SJCRH30 (cell line): ENCODE data around the gene RPL22. TPM values are rescaled to one million over a fixed set of nuclear protein-coding genes. Genes with fewer than 3 reads are reported as not detected.

Experiments
- DNase-seq, 2 experiments: peaks; one replicate each; pipeline ENCODE4 v3.0.0-alpha.2; 2015 to 2020
- H3K27ac ChIP-seq: fragments of 250-450 bp; sonication (Bioruptor Pico); 2 replicates; pipeline ENCODE4 v1.5.1; 2020; ENCODE audit warnings: mild to moderate bottlenecking, moderate library complexity
- H3K27me3 ChIP-seq: fragments of 250-450 bp; sonication (Bioruptor Pico); 2 replicates; pipeline ENCODE4 v1.5.1; 2020; ENCODE audit warnings: mild to moderate bottlenecking, moderate library complexity
- H3K36me3 ChIP-seq: fragments of 250-450 bp; sonication (Bioruptor Pico); 2 replicates; pipeline ENCODE4 v1.5.1; 2020; ENCODE audit warnings: mild to moderate bottlenecking, moderate library complexity
- H3K4me1 ChIP-seq: fragments of 250-450 bp; sonication (Bioruptor Pico); 2 replicates; pipeline ENCODE4 v1.5.1; 2020; ENCODE audit warnings: mild to moderate bottlenecking, moderate library complexity
- H3K4me3 ChIP-seq: fragments of 250-450 bp; sonication (Bioruptor Pico); 2 replicates; pipeline ENCODE4 v1.5.1; 2020; ENCODE audit warnings: mild to moderate bottlenecking, moderate library complexity
- H3K9me3 ChIP-seq: fragments of 250-450 bp; sonication (Bioruptor Pico); replicated peaks from 2 replicates; pipeline ENCODE4 v1.5.1; 2020; ENCODE audit warnings: mild to moderate bottlenecking, moderate library complexity
- total RNA-seq: library from RNA; depleted of rRNA; stranded (reverse); fragments of >200 nt; shearing (Covaris generic); gene quantifications from 2 replicates; pipeline ENCODE4 v1.2.3, GENCODE V29; 2014; rRNA removed

Gene RPL22
- 606 and 680 TPM in 2 replicates for total RNA-seq

GRCh38 chr1:6199298-6200187 is at the start of gene RPL22:
Gene RPL22, minus strand, starts transcription at chr1:6199595. Its CDS starts 22 bp downstream, at chr1:6199573.
- peak; percentile 100 for DNase-seq
- H3K9me3 ChIP-seq: no peaks in the 10 kb centered on the region

GRCh38 chr1:6248161-6248776 is 48.9 kb upstream of the RPL22 start:
- Histone ChIP-seq H3K4me1 (peaks cover 4% of the 10 kb centered on the region), H3K27me3 (peaks cover 1% of the 10 kb centered on the region; the same call in 1 of the 2 replicates), H3K9me3 (no peaks in the 10 kb centered on the region), H3K36me3 (peaks cover 3% of the 10 kb centered on the region), H3K27ac (no peak overlapping the region), H3K4me3 (no peak overlapping the region)
- DNase-seq: no peak

More at GRCh38 chr1:6199298-6200187, at the start of gene RPL22:
- Histone ChIP-seq H3K27ac (peak within 1 kb of the TSS; percentile 86), H3K4me1 (peaks cover 7% of the 10 kb centered on the region), H3K4me3 (peak within 1 kb of the TSS; percentile 95), H3K27me3 (no peaks in the 10 kb centered on the region), H3K36me3 (peaks cover 41% of the 10 kb centered on the region)

DNA sequence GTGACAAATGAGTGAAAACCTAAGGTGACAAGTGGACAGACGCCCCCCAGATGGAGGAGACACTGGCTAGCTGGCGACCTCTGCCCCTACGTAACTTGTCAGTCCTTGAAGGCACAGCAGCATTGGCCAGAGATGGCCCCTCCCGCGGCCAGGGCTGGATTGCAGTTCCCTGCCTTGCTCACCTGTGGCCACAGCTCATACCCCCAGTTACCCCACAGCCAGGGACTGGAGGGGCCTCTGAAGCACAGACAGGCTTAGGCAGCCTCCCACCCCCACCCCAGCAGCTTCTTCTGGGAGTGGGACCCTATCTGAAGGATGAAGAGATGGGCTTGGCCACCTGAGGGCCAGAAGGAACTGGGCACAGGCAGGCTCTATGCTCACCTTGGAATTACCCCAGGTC is 48.3 kb upstream of the RPL22 start:
- peaks cover 3% of the 10 kb centered on the region; the same call in 1 of the 2 replicates for H3K36me3 ChIP-seq
- no peak for DNase-seq
- no peak overlapping the region for H3K4me3 ChIP-seq
- peaks cover 4% of the 10 kb centered on the region for H3K4me1 ChIP-seq
- H3K27ac ChIP-seq: no peak overlapping the region
- H3K9me3 ChIP-seq: no peaks in the 10 kb centered on the region
- peaks cover 7% of the 10 kb centered on the region; the same call in 1 of the 2 replicates for H3K27me3 ChIP-seq

- H3K27ac ChIP-seq: no peak overlapping the region
- peaks cover 9% of the 10 kb centered on the region; the same call in 1 of the 2 replicates for H3K27me3 ChIP-seq
- peak; percentile 94 to 95 for DNase-seq
- H3K4me3 ChIP-seq: no peak overlapping the region
- peaks cover 4% of the 10 kb centered on the region for H3K4me1 ChIP-seq
- no peaks in the 10 kb centered on the region for H3K9me3 ChIP-seq
- H3K36me3 ChIP-seq: no peaks in the 10 kb centered on the region; the same call in 1 of the 2 replicates
Observed at GRCh38 chr1:6246497-6247467, 47.4 kb upstream of the RPL22 start.

GRCh38 chr1:6245869-6246496 is 46.6 kb upstream of the RPL22 start:
- Histone ChIP-seq H3K4me1 (peaks cover 4% of the 10 kb centered on the region), H3K36me3 (no peaks in the 10 kb centered on the region), H3K27me3 (peaks cover 17% of the 10 kb centered on the region; the same call in 1 of the 2 replicates), H3K4me3 (no peak overlapping the region), H3K9me3 (no peaks in the 10 kb centered on the region), H3K27ac (no peak overlapping the region)
- DNase-seq: peak; percentile 46 to 48

DNA sequence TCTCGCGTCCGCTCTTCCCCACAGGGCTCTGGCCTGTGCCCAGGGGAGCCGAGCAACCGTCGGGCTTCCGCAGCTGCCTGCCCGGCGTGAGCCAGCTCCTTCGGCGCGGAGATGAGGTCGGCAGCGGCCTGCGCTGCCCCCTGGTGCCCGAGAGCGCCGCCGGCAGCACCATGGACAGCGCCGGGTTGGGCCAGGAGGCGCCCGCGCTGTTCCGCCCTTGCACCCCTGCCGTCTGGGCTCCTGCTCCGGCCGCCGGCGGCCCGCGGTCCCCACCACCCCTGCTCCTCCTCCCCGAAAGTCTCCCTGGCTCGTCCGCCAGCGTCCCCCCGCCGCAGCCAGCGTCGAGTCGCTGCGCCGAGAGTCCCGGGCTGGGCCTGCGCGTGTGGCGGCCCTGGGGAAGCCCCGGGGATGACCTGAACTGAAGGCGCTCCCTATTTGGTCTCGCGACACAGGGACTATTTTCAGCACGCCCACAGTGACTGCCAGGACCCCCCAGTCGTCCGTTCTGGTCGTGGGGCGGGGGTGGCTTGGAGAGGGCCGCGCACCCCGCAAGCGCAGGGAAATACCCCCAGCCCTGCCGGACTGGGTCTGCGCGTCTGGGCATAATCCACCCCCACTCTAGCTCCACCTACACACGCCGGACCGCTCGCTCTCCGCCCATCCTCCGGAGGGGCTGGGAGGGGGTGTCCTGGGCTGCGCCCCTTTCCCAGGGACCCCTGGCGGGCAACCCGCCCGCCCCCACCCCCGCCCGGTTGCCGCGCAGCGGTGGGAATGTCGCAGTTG is 45.9 kb upstream of the RPL22 start:
- Histone ChIP-seq H3K9me3 (no peaks in the 10 kb centered on the region), H3K4me1 (peaks cover 4% of the 10 kb centered on the region), H3K4me3 (no peak overlapping the region), H3K36me3 (no peaks in the 10 kb centered on the region), H3K27ac (no peak overlapping the region), H3K27me3 (peaks cover 18% of the 10 kb centered on the region; the same call in 1 of the 2 replicates)
- DNase-seq: peak; percentile 87 to 92

- no peak for DNase-seq
- H3K27me3 ChIP-seq: peaks cover 18% of the 10 kb centered on the region; the same call in 1 of the 2 replicates
- no peaks in the 10 kb centered on the region for H3K9me3 ChIP-seq
- H3K36me3 ChIP-seq: no peaks in the 10 kb centered on the region
- H3K27ac ChIP-seq: no peak overlapping the region
- no peak overlapping the region for H3K4me3 ChIP-seq
- H3K4me1 ChIP-seq: peaks cover 4% of the 10 kb centered on the region
Observed at GRCh38 chr1:6244401-6245049, 45.1 kb upstream of the RPL22 start.

DNA sequence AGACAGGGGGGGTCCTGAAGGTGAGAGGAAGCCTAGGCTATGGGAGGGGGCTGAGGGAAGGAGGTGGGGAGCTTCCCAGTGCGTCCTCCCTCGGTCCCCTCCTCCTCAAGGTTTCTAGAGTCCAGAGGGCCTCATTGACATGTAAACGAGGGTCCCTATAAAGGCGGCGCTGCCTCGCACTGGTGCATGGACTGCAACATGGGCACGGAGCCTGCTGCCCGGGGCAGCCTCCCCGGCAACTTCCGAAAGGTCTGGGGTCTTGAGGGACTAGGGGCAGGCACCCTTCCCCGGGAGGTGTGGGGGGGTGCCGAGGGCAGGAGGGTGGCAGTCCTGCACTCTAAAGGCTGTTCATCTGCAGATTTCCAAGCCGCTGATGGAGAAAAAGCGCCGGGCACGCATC is 44.6 kb upstream of the RPL22 start, which contains the start of gene HES3:
HES3 (plus strand) TSS at position 187 of the 400 bp plus-strand sequence; CDS start at position 374, 187 bp downstream.
- no peak within 1 kb of the TSS for H3K27ac ChIP-seq
- H3K4me3 ChIP-seq: no peak within 1 kb of the TSS
- peaks cover 4% of the 10 kb centered on the region for H3K4me1 ChIP-seq
- H3K36me3 ChIP-seq: no peaks in the 10 kb centered on the region
- DNase-seq: no peak
- H3K27me3 ChIP-seq: peaks cover 18% of the 10 kb centered on the region; the same call in 1 of the 2 replicates
- H3K9me3 ChIP-seq: no peaks in the 10 kb centered on the region

- no peaks in the 10 kb centered on the region for H3K9me3 ChIP-seq
- no peak for DNase-seq
- peaks cover 4% of the 10 kb centered on the region for H3K4me1 ChIP-seq
- H3K27me3 ChIP-seq: peaks cover 18% of the 10 kb centered on the region; the same call in 1 of the 2 replicates
- H3K36me3 ChIP-seq: no peaks in the 10 kb centered on the region
- no peak overlapping the region for H3K27ac ChIP-seq
- no peak overlapping the region for H3K4me3 ChIP-seq
Observed at GRCh38 chr1:6243053-6243834, 43.8 kb upstream of the RPL22 start.

- peak overlapping the region; percentile 34 for H3K4me3 ChIP-seq
- H3K27ac ChIP-seq: no peak overlapping the region
- H3K4me1 ChIP-seq: peaks cover 3% of the 10 kb centered on the region
- peak in 1 of 2 experiments; percentile 40 for DNase-seq
- H3K9me3 ChIP-seq: no peaks in the 10 kb centered on the region
- H3K36me3 ChIP-seq: no peaks in the 10 kb centered on the region
- peaks cover 18% of the 10 kb centered on the region; the same call in 1 of the 2 replicates for H3K27me3 ChIP-seq
Observed at GRCh38 chr1:6241887-6242740, 42.7 kb upstream of the RPL22 start.

- Histone ChIP-seq H3K27ac (no peak overlapping the region; the same call in 1 of the 2 replicates), H3K27me3 (peaks cover 18% of the 10 kb centered on the region; the same call in 1 of the 2 replicates), H3K4me1 (no peaks in the 10 kb centered on the region)
Observed at GRCh38 chr1:6241107-6241886, 41.9 kb upstream of the RPL22 start.

More at GRCh38 chr1:6241107-6241886, 41.9 kb upstream of the RPL22 start:
- H3K4me3 ChIP-seq: no peak overlapping the region
- DNase-seq: no peak
- H3K36me3 ChIP-seq: no peaks in the 10 kb centered on the region
- H3K9me3 ChIP-seq: no peaks in the 10 kb centered on the region
